Liver (tissue), 9 donors: Measurements from ENCODE around the gene LEF1. TPM values are rescaled to one million over a fixed set of nuclear protein-coding genes. Genes with fewer than 3 reads are reported as not detected.

Experiments
- DNase-seq: peaks from one replicate; pipeline ENCODE4 v3.0.0-alpha.2; 2017; ENCODE audit warnings: low spot score
- H3K27ac ChIP-seq, 2 donors: one replicate each; pipeline ENCODE4 v1.7.0; 2013; ENCODE audit warnings: inconsistent platforms in 2 of 2, low read length in 2 of 2, control low read depth in 1 of 2, low read depth in 1 of 2, mild to moderate bottlenecking in 1 of 2
- H3K27me3 ChIP-seq, 4 donors: one replicate each; pipeline versions ENCODE4 v1.6.1 to v1.7.0; 2013; ENCODE audit warnings: low read length in 3 of 4, inconsistent platforms in 1 of 4, mild to moderate bottlenecking in 1 of 4, moderate library complexity in 1 of 4; ENCODE audit not compliant: control insufficient read depth in 4 of 4, insufficient read depth in 4 of 4
- H3K36me3 ChIP-seq, 4 donors: one replicate each; pipeline versions ENCODE4 v1.6.1 to v1.7.0; 2013; ENCODE audit warnings: low read length in 3 of 4, mild to moderate bottlenecking in 3 of 4, low read depth in 1 of 4, moderate library complexity in 1 of 4; ENCODE audit not compliant: control insufficient read depth in 4 of 4, insufficient read depth in 3 of 4
- H3K4me1 ChIP-seq, 4 donors: one replicate each; pipeline versions ENCODE4 v1.6.1 to v1.7.0; 2013; ENCODE audit warnings: low read length in 3 of 4, mild to moderate bottlenecking in 3 of 4, moderate library complexity in 1 of 4; ENCODE audit not compliant: control insufficient read depth in 4 of 4, insufficient read depth in 4 of 4
- H3K4me3 ChIP-seq, 3 donors: one replicate each; pipeline versions ENCODE4 v1.6.1 to v1.7.0; 2013; ENCODE audit warnings: low read length in 3 of 3, control low read depth in 1 of 3, low read depth in 1 of 3, mild to moderate bottlenecking in 1 of 3
- H3K9ac ChIP-seq, 2 donors: one replicate each; pipeline ENCODE4 v1.7.0; 2013; ENCODE audit warnings: low read length in 2 of 2, mild to moderate bottlenecking in 2 of 2, moderate library complexity in 2 of 2, control low read depth in 1 of 2, low read depth in 1 of 2
- H3K9me3 ChIP-seq, 4 donors: one replicate each; pipeline versions ENCODE4 v1.6.1 to v1.7.0; 2013; ENCODE audit warnings: low read length in 3 of 4; ENCODE audit not compliant: control insufficient read depth in 4 of 4
- EGR1 ChIP-seq, 2 donors: IDR thresholded peaks; 2 replicates each; pipeline ENCODE4 v1.6.1; 2016 to 2018; ENCODE audit warnings: antibody characterized with exemption in 2 of 2, low read depth in 2 of 2
- HNF4G ChIP-seq: IDR thresholded peaks from 2 replicates; pipeline ENCODE4 v1.6.1; 2016; ENCODE audit warnings: antibody characterized with exemption
- NR2F2 ChIP-seq: IDR thresholded peaks from 2 replicates; pipeline ENCODE4 v1.6.1; 2016; ENCODE audit warnings: antibody characterized with exemption
- RAD21 ChIP-seq, 2 donors: IDR thresholded peaks; 2 replicates each; pipeline ENCODE4 v1.6.1; 2016; ENCODE audit warnings: antibody characterized with exemption in 2 of 2, mild to moderate bottlenecking in 2 of 2
- SP1 ChIP-seq: IDR thresholded peaks from 2 replicates; pipeline ENCODE4 v1.6.1; 2018; ENCODE audit warnings: antibody characterized with exemption, mild to moderate bottlenecking
- TAF1 ChIP-seq: conservative IDR thresholded peaks from 2 replicates; pipeline ENCODE4 v1.6.1; 2016; ENCODE audit warnings: antibody characterized with exemption, mild to moderate bottlenecking
- YY1 ChIP-seq: IDR thresholded peaks from 2 replicates; pipeline ENCODE4 v1.6.1; 2016; ENCODE audit warnings: antibody characterized with exemption, mild to moderate bottlenecking
- WGBS: extraction: QIAGEN DNeasy Blood & Tissue Kit; methylation state at CpG from one replicate; pipeline ENCODE4 v1.1.7; 2013; 5-methylcytosine and 5-hydroxymethylcytosine counted together
- polyA plus RNA-seq, 2 donors: library from polyadenylated mRNA; stranded (reverse) in 1 of 2; unstranded in 1 of 2; fragments of 200-250 nt in 1 of 2; fragments of >200 nt in 1 of 2; fragmentation: Nextera tagmentation in 1 of 2; extraction: Ambion mirVana in 1 of 2; gene quantifications; one replicate each; pipeline versions ENCODE4 v1.2.1 to v1.2.3, GENCODE V29; 2013 to 2015
- total RNA-seq, 2 donors: library from RNA; depleted of rRNA; stranded (reverse); fragments of >200 nt; gene quantifications; one replicate each; pipeline ENCODE4 v1.2.3, GENCODE V29; 2014
- TF ChIP-seq, protein P1 (sequence below): IDR thresholded peaks from 2 replicates; pipeline ENCODE4 v1.6.1; 2016; ENCODE audit warnings: antibody characterized with exemption
- TF ChIP-seq, protein P2 (sequence below): fragments of 150-350 bp; IDR thresholded peaks from 2 replicates; pipeline ENCODE4 v1.5.1; 2017; ENCODE audit warnings: improper control_type of control experiment, low read depth, low read length; ENCODE audit not compliant: missing input control
- TF ChIP-seq, protein P3 (sequence below): IDR thresholded peaks from 2 replicates; pipeline ENCODE4 v1.6.1; 2016; ENCODE audit warnings: antibody characterized with exemption
- TF ChIP-seq, protein P4 (sequence below): IDR thresholded peaks from 2 replicates; pipeline ENCODE4 v1.6.1; 2016; ENCODE audit warnings: antibody characterized with exemption, mild to moderate bottlenecking
- TF ChIP-seq, protein P5 (sequence below): IDR thresholded peaks from 2 replicates; pipeline ENCODE4 v1.6.1; 2016; ENCODE audit warnings: antibody characterized with exemption
- donor health status: healthy.
- donor health status: healthy.
- donor health status: healthy.
- donor health status: healthy.
- donor health status: healthy.

LEF1 gene
- total and polyA plus RNA-seq, 4 donors: 0.22 to 6.4 (median 0.46) TPM

DNA sequence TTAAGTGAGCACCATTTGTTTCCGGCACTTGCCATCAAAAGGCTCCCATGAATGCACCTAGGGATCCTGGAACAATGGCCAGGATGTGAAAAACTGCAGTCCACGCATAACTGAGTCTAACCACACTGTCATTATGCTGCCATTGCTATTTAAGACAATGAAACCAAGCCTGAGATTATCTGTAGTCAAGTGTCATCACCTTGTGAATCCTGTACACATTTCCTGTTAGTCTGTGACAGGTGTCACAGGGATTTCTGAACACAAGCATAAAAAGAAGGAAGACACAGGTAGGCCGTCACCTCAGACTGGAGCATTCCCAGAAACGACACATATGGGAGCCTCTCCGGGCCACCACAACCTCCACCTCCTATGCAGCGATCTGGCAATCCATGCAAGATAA is 112.3 kb downstream of the LEF1 start:
- TF ChIP-seq, protein P1, sequence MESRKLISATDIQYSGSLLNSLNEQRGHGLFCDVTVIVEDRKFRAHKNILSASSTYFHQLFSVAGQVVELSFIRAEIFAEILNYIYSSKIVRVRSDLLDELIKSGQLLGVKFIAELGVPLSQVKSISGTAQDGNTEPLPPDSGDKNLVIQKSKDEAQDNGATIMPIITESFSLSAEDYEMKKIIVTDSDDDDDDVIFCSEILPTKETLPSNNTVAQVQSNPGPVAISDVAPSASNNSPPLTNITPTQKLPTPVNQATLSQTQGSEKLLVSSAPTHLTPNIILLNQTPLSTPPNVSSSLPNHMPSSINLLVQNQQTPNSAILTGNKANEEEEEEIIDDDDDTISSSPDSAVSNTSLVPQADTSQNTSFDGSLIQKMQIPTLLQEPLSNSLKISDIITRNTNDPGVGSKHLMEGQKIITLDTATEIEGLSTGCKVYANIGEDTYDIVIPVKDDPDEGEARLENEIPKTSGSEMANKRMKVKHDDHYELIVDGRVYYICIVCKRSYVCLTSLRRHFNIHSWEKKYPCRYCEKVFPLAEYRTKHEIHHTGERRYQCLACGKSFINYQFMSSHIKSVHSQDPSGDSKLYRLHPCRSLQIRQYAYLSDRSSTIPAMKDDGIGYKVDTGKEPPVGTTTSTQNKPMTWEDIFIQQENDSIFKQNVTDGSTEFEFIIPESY: no peak
- TF ChIP-seq, protein P2, sequence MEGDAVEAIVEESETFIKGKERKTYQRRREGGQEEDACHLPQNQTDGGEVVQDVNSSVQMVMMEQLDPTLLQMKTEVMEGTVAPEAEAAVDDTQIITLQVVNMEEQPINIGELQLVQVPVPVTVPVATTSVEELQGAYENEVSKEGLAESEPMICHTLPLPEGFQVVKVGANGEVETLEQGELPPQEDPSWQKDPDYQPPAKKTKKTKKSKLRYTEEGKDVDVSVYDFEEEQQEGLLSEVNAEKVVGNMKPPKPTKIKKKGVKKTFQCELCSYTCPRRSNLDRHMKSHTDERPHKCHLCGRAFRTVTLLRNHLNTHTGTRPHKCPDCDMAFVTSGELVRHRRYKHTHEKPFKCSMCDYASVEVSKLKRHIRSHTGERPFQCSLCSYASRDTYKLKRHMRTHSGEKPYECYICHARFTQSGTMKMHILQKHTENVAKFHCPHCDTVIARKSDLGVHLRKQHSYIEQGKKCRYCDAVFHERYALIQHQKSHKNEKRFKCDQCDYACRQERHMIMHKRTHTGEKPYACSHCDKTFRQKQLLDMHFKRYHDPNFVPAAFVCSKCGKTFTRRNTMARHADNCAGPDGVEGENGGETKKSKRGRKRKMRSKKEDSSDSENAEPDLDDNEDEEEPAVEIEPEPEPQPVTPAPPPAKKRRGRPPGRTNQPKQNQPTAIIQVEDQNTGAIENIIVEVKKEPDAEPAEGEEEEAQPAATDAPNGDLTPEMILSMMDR: no peak
- TF ChIP-seq TAF1: no peak
- TF ChIP-seq, protein P3, sequence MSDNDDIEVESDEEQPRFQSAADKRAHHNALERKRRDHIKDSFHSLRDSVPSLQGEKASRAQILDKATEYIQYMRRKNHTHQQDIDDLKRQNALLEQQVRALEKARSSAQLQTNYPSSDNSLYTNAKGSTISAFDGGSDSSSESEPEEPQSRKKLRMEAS: no peak
- TF ChIP-seq, protein P4, sequence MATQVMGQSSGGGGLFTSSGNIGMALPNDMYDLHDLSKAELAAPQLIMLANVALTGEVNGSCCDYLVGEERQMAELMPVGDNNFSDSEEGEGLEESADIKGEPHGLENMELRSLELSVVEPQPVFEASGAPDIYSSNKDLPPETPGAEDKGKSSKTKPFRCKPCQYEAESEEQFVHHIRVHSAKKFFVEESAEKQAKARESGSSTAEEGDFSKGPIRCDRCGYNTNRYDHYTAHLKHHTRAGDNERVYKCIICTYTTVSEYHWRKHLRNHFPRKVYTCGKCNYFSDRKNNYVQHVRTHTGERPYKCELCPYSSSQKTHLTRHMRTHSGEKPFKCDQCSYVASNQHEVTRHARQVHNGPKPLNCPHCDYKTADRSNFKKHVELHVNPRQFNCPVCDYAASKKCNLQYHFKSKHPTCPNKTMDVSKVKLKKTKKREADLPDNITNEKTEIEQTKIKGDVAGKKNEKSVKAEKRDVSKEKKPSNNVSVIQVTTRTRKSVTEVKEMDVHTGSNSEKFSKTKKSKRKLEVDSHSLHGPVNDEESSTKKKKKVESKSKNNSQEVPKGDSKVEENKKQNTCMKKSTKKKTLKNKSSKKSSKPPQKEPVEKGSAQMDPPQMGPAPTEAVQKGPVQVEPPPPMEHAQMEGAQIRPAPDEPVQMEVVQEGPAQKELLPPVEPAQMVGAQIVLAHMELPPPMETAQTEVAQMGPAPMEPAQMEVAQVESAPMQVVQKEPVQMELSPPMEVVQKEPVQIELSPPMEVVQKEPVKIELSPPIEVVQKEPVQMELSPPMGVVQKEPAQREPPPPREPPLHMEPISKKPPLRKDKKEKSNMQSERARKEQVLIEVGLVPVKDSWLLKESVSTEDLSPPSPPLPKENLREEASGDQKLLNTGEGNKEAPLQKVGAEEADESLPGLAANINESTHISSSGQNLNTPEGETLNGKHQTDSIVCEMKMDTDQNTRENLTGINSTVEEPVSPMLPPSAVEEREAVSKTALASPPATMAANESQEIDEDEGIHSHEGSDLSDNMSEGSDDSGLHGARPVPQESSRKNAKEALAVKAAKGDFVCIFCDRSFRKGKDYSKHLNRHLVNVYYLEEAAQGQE: no peak
- TF ChIP-seq RAD21 (IDR thresholded peaks at IDR 0.05): no peak
- TF ChIP-seq NR2F2: no peak
- Histone ChIP-seq H3K27ac (no peak overlapping the region), H3K9me3 (no peaks in the 10 kb centered on the region), H3K36me3 (no peaks in the 10 kb centered on the region), H3K27me3 (no peaks in the 10 kb centered on the region), H3K9ac (no peak overlapping the region), H3K4me1 (no peaks in the 10 kb centered on the region), H3K4me3 (no peak overlapping the region)
- 76% methylated on average over 6 of the region's 6 CpGs for WGBS
- no peak for DNase-seq

DNA sequence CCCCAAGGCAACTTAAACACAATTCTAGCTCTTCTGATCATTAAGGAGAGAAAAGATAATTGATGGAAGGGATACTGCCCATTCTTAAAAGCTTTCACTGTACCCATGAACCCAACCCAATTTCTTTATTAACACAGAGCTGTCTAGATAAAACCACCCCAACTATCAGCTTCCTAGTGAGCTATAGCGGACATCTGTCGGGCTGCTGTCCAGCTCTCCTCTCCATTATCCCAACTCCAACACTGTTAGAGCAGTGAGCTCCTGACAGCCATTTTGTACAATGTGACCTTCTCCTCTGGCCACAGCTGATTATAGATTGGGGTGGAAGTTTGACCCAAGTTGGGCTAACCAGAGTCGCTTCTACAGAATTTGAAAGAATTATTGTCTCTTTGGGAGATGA is 112.9 kb downstream of the LEF1 start:
- WGBS: 92% methylated on average over 3 of the region's 3 CpGs

More for the DNA sequence above, 112.9 kb downstream of the LEF1 start:
- H3K4me1 ChIP-seq: no peaks in the 10 kb centered on the region
- no peaks in the 10 kb centered on the region for H3K27me3 ChIP-seq
- H3K9me3 ChIP-seq: no peaks in the 10 kb centered on the region
- H3K4me3 ChIP-seq: no peak overlapping the region
- DNase-seq: no peak
- no peak for TF ChIP-seq EGR1 (IDR thresholded peaks at IDR 0.05; ENCODE audit: low read depth in 2 of 2)
- no peak for TF ChIP-seq SP1
- TF ChIP-seq, protein P2: no peak
- TF ChIP-seq YY1: no peak
- no peak for TF ChIP-seq TAF1
- TF ChIP-seq, protein P1: no peak
- TF ChIP-seq, protein P3: no peak
- no peak for TF ChIP-seq HNF4G
- TF ChIP-seq, protein P5, sequence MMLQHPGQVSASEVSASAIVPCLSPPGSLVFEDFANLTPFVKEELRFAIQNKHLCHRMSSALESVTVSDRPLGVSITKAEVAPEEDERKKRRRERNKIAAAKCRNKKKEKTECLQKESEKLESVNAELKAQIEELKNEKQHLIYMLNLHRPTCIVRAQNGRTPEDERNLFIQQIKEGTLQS: no peak
- TF ChIP-seq, protein P4: no peak
- H3K9ac ChIP-seq: no peak overlapping the region
- H3K27ac ChIP-seq: no peak overlapping the region
- H3K36me3 ChIP-seq: peaks cover 0 to 1% (median 0%) of the 10 kb centered on the region in 4 donors
